ENCODE results near the gene KCNJ4. TPM values are rescaled to one million over a fixed set of nuclear protein-coding genes. Genes with fewer than 3 reads are reported as not detected.

The KCNJ4 gene
- 0.82 and 4.6 TPM in 2 replicates for total RNA-seq (ENCODE audit: low replicate concordance)

DNA sequence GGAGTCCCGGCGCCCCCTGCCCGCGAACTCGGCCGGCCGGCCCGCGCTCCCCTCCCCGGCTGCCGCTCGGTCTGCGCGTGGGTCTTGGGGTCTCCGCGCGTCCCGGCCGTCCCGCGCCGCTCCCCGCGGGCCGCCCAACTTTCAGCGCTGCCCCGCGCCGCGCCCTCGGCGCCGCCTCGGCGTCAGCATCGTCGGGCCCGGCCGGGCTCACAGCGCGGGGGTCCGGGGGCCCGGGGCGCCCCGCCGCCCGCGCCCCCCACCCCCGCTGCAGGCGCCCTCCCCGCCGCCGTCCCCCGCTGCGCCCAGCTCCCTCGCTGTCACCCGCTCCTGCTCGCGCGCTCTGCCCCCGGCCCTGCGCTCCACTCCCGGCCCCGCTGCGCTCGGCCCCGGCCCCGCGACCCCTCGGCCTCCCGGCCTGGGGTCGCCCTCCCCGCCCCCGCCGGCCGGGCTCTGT lies at the start of gene KCNJ4:
KCNJ4 (minus strand) TSS at position 124 of the 454 bp plus-strand sequence. CDS start 27,067 bp downstream, outside the sequence.
- Histone ChIP-seq H3K4me2 (peak within 1 kb of the TSS; percentile 88), H2AFZ (replicated peaks) (peak within 1 kb of the TSS; percentile 99), H3K4me1 (peaks cover 27% of the 10 kb centered on the region), H3K79me2 (ENCODE audit: low read depth) (no peaks in the 10 kb centered on the region), H3K9me3 (ENCODE audit: low read depth) (no peaks in the 10 kb centered on the region), H3K27me3 (peaks cover 88% of the 10 kb centered on the region), H3K27ac (no peak within 1 kb of the TSS), H3F3A (ENCODE audit: low read depth) (peaks cover 18% of the 10 kb centered on the region), H3K9ac (no peak within 1 kb of the TSS), H3K4me3 (peak within 1 kb of the TSS; percentile 92), H3K36me3 (no peaks in the 10 kb centered on the region), H4K20me1 (ENCODE audit: low read depth) (peaks cover 17% of the 10 kb centered on the region)
- Mint-ChIP-seq H3K9me3 (no peaks in the 10 kb centered on the region), H3K4me1 (peaks cover 57% of the 10 kb centered on the region), H3K27me3 (ENCODE audit: insufficient read depth, low read depth) (peaks cover 25% of the 10 kb centered on the region), H3K4me3 (peak within 1 kb of the TSS; percentile 89), H3K27ac (no peak within 1 kb of the TSS), H3K36me3 (no peaks in the 10 kb centered on the region)
- no peak for DNase-seq (ENCODE audit: low spot score)
- TF ChIP-seq EZH2 (IDR thresholded peaks at IDR 0.05), result peak; percentile 43
- TF ChIP-seq, protein P1, sequence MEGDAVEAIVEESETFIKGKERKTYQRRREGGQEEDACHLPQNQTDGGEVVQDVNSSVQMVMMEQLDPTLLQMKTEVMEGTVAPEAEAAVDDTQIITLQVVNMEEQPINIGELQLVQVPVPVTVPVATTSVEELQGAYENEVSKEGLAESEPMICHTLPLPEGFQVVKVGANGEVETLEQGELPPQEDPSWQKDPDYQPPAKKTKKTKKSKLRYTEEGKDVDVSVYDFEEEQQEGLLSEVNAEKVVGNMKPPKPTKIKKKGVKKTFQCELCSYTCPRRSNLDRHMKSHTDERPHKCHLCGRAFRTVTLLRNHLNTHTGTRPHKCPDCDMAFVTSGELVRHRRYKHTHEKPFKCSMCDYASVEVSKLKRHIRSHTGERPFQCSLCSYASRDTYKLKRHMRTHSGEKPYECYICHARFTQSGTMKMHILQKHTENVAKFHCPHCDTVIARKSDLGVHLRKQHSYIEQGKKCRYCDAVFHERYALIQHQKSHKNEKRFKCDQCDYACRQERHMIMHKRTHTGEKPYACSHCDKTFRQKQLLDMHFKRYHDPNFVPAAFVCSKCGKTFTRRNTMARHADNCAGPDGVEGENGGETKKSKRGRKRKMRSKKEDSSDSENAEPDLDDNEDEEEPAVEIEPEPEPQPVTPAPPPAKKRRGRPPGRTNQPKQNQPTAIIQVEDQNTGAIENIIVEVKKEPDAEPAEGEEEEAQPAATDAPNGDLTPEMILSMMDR (IDR thresholded peaks at IDR 0.05), result no peak

- H3K4me3 ChIP-seq, result peak overlapping the region; percentile 94
- H3K27me3 ChIP-seq, result no peaks in the 10 kb centered on the region
- Mint-ChIP-seq H3K27ac (no peak overlapping the region), H3K36me3 (peaks cover 48% of the 10 kb centered on the region), H3K9me3 (no peaks in the 10 kb centered on the region), H3K4me1 (peaks cover 35% of the 10 kb centered on the region), H3K27me3 (ENCODE audit: insufficient read depth, low read depth) (peaks cover 8% of the 10 kb centered on the region), H3K4me3 (peak overlapping the region; percentile 99)
- H3K9me3 ChIP-seq (ENCODE audit: low read depth), result no peaks in the 10 kb centered on the region
- TF ChIP-seq EZH2 (IDR thresholded peaks at IDR 0.05) (no peak), EZH2phosphoT487 (IDR thresholded peaks at IDR 0.05) (no peak)
- TF ChIP-seq, protein P1 (IDR thresholded peaks at IDR 0.05), result no peak
- peaks cover 72% of the 10 kb centered on the region for H4K20me1 ChIP-seq (ENCODE audit: low read depth)
- no peak overlapping the region for H2AFZ ChIP-seq (replicated peaks)
- H3F3A ChIP-seq (ENCODE audit: low read depth), result peaks cover 61% of the 10 kb centered on the region
- H3K27ac ChIP-seq, result no peak overlapping the region
- no peak for DNase-seq (ENCODE audit: low spot score)
- peak overlapping the region; percentile 98 for H3K4me2 ChIP-seq
- peaks cover 81% of the 10 kb centered on the region for H3K79me2 ChIP-seq (ENCODE audit: low read depth)
- peaks cover 24% of the 10 kb centered on the region for H3K4me1 ChIP-seq
- H3K36me3 ChIP-seq, result peaks cover 42% of the 10 kb centered on the region
- H3K9ac ChIP-seq, result peak overlapping the region; percentile 100
Measured at GRCh38 chr22:38503021-38503420, 48.0 kb upstream of the KCNJ4 start.

- Mint-ChIP-seq H3K4me1 (peaks cover 29% of the 10 kb centered on the region), H3K27me3 (ENCODE audit: insufficient read depth, low read depth) (peaks cover 6% of the 10 kb centered on the region), H3K27ac (no peak overlapping the region), H3K36me3 (peaks cover 52% of the 10 kb centered on the region), H3K9me3 (no peaks in the 10 kb centered on the region), H3K4me3 (peak overlapping the region; percentile 57)
- peak overlapping the region; percentile 98 for H3K4me2 ChIP-seq
- peaks cover 58% of the 10 kb centered on the region for H3F3A ChIP-seq (ENCODE audit: low read depth)
- H3K4me1 ChIP-seq, result peaks cover 24% of the 10 kb centered on the region
- H2AFZ ChIP-seq (replicated peaks), result no peak overlapping the region
- H4K20me1 ChIP-seq (ENCODE audit: low read depth), result peaks cover 78% of the 10 kb centered on the region
- peak overlapping the region; percentile 94 for H3K4me3 ChIP-seq
- no peak overlapping the region for H3K27ac ChIP-seq
- no peaks in the 10 kb centered on the region for H3K27me3 ChIP-seq
- TF ChIP-seq EZH2 (IDR thresholded peaks at IDR 0.05) (no peak), EZH2phosphoT487 (IDR thresholded peaks at IDR 0.05) (no peak)
- TF ChIP-seq, protein P1 (IDR thresholded peaks at IDR 0.05), result no peak
- peaks cover 90% of the 10 kb centered on the region for H3K79me2 ChIP-seq (ENCODE audit: low read depth)
- no peak overlapping the region for H3K9ac ChIP-seq
- H3K36me3 ChIP-seq, result peaks cover 45% of the 10 kb centered on the region
- DNase-seq (ENCODE audit: low spot score), result no peak
- no peaks in the 10 kb centered on the region for H3K9me3 ChIP-seq (ENCODE audit: low read depth)
Measured at GRCh38 chr22:38501797-38502672, 47.0 kb upstream of the KCNJ4 start.

Data from neural progenitor cell (in vitro differentiated cells).